NCI-H2227 (cell line): ENCODE results near the gene WDR74.
"Not testable (repeated sequence)": the region's sequence is repeated elsewhere in the genome, so short reads cannot be mapped to it uniquely, and the experiment has no call there.

Source experiments
- DNase-seq: peaks from one replicate; lab custom pipeline; 2025; ENCODE audit not compliant: unreplicated experiment; lab: John Stamatoyannopoulos, UW

Gene WDR74

DNA sequence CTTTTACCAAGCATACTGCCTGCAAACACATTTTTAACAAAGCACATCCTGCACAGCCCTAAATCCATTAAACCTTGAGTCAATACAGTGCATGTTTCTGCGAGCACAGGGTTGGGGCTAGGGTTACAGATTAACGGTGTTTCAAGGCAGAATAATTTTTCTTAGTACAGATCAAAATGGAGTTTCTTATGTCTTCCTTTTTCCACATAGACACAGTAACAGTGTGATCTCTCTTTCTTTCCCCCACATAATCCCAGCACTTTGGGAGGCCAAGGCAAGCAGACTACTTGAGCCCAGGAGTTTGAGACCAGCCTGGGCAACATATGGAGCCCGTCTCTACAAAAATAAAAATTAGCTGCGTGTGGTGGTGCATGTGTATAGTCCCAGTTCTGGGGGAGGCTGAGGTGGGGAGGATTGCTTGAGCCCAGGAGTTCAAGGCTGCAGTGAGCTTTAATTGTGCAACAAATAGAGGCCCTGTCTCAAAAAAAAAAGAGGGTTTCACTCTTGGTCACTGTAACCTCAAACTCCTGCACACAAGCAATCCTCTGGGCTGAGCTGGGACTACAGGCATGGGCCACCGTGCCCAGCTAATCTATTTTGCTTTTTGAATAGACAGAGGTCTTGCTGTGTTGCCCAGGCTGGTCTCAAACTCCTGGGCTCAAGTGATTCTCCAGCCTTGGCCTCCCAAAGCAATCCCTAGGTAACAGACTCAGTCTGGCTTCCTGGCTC lies 21.6 kb upstream of the WDR74 start:
- no peak for DNase-seq

DNA sequence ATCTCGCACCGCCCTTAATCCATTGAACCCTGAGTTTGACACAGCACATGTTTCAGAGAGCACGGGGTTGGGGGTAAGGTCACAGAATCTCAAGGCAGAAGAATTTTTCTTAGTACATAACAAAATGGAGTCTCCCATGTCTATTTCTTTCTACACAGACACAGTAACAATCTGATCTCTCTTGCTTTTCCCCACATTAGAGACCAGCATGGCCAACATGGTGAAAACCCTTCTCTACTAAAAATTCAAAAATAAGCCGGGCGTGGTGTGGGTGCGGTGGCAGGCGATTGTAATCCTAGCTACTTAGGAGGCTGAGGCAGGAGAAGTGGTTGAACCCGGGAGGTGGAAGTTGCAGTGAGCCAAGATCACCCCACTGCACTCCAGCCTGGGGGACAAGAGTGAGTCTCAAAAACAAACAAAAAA lies 19.9 kb upstream of the WDR74 start:
- DNase-seq: not testable (repeated sequence)

DNA sequence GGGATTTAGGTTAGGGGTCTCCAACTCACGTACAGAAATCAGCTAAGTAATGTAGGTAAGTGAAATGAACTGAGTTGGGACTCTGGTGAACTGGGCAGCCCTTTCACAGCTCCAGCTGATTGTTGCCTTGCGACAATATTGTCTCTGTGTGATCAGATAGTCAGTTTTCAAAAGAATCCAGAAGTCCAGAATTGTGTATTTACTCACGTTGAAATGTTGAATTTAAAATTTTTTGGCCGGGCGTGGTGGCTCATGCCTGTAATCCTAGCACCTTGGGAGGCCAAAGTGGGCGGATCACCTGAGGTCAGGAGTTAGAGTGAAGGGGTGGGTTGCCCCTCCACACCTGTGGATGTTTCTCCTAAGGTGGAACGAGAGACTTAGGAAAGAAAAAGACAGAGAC lies 18.8 kb upstream of the WDR74 start:
- DNase-seq: no peak

DNA sequence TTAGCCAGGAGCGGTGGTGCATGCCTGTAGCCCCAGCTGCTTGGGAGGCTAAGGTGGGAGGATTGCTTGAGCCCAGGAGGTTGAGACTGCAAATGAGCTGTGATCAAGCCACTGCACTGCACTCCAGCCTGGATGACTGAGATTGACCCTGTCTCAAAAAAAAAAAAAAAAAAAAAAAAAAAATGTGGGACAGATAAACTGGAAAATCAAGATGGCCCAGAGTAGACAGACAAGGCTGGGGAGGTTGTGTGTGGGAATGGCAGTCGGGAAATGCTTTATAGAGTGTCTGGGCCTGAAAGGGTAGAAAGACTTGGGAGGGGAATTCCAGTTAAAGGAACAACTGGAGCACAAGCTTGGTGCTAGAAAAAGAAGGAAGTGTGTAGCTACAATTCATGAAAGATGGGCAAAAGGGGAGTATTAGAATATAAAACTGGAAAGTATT lies 18.2 kb upstream of the WDR74 start:
- no peak for DNase-seq

DNA sequence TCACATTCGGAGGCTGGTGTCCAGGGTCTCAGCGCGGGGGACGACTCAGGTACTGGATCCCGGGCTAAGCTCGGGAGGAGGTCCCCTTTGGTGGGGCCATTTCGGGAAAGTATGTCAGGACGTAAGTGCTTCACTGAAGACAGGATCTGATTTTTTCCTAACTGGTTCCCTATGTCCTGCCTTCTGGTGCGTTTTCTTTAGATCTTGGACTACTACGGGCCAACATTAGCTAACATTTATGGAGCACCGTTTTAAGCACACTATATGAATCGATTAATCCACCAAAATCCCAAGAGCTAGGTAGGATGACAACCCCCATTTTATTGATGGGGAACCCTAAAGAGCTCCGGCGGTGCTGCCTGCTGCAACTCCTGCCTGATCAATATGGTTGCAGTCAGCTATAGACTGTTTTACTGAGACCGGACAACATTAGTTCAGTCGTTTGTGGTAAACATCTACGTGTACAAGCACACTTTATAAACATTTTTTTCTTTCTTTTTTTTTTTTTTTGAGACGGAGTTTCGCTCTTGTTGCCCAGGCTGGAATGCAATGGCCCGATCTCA lies 17.0 kb upstream of the WDR74 start:
- no peak for DNase-seq

DNA sequence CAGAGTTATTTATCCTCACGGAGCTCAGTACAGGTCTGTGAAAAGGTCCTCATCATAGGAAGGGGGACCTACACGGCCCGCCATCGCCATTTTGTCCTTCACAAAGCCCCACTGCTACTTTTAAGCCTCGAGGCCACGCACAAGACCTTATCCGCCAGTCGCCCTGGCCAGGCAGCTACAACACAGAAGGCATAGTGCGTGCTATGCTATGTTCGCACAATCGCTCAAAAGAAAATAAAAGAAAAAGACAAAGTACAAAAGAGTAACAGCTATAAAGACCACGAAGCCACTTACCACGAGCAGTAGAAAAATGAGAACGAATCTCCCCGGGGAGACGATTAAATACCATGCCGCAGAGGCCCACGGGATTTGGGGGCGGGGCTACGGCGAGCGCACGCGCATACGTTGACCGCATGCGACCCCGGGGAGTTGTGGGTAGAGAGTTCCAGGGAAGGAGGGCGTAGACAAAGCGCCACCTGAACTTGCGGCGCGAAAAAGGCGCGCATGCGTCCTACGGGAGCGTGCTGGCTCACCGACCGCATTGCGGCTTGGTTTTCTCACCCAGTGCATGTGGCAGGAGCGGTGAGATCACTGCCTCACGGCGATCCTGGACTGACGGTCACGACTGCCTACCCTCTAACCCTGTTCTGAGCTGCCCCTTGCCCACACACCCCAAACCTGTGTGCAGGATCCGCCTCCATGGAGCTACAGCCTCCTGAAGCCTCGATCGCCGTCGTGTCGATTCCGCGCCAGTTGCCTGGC lies 16.4 kb upstream of the WDR74 start:
- peak; percentile 99 for DNase-seq

DNA sequence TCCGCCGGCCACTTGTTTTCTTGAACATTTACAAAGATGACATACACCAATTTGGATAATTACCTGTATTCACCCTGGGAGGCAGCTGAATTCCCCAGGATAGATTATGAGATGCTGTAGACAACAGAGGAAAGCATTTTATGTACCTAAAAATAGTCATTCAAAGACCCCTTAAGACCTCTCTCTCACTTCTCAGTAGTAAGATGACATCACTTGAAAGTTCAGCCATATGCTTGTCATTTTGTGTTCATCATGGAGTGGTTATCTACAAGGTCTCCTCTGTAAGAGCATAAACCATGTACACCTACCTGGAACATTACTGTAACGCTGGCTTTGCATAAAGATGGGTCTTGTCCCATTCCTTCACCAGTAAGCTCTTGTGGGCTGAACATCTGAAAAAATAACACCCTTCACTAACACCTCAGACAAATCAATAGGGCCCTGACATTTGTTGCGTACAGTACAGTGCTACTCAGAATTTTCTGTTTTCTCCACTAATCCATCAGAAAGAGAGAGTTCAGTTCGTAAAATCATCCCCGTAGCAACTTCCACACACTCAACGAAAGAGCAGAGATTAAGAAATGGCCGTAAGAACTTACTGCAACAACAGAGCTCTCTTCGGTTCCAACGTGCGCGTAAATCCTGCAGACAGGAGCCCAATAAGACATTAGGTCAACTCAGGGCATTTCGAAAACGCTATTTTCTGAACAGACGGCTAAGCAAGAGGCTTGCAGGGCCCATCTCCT lies 15.6 kb upstream of the WDR74 start:
- no peak for DNase-seq

DNA sequence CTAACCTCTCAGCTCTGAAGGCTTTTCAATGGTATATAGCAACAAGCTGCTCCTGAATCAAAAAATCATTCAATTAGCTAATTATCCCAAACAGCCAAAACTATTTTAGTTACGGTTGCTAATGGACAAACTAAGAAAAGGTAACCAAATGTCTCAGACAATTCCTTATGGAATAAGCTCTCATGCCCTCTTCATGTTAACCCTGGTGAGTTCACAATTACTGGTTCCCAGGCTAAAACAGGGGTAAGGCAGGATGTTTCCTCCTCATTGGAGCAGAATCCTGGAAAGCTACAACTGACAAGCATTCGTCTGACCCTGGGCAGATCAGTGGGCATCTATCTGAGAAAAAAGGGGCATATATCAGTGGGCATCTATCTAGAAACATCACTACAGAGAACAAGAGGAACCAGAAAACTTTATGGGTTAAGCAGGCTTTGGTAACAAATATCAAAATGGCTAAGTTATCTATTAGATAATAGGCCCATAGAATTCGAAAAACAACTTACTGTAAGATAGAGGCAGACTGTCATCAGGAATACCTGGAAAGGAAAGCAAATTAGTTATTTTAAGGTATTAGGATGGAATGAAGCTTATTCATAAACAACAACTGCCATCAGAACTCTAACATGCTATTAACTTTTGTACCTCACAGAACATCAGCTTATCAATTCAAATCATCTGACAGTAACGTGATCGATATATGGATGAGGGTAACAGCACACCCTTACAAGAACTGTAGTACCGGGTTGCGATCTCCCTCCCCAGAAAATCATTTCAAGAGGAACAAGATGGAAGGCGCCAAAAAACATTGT lies 14.8 kb upstream of the WDR74 start:
- no peak for DNase-seq

DNA sequence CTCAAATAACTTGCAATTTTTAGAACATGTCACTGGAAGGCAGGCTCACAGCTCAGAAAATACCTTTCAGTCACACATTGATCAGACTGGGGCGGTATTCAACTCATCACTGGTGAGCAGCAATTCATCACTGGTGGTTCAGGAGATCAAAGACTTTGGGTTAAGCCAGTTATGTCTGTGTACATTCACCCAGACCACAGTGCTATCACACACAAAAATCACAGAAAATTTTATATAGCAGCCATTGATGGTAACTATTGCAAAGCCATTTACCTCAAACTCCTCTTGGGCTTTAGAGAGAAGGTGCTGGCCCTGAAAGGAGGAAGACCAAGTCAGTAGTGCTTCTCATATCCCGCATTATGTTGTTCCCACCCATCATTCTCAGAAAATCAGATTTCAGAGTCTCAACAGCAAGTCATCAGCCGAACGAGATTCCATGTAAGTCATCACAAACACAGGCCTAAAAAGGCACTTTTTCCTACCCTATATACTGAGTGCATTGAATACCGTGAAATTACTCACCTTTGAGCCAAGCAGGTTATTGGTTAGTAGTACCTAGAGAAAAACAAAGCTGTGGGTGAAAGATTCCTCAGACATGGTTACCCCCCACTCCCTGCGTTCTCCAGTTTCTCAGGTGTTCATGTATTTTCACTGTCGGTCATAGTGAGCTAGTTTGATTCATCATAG lies 14.0 kb upstream of the WDR74 start:
- no peak for DNase-seq

DNA sequence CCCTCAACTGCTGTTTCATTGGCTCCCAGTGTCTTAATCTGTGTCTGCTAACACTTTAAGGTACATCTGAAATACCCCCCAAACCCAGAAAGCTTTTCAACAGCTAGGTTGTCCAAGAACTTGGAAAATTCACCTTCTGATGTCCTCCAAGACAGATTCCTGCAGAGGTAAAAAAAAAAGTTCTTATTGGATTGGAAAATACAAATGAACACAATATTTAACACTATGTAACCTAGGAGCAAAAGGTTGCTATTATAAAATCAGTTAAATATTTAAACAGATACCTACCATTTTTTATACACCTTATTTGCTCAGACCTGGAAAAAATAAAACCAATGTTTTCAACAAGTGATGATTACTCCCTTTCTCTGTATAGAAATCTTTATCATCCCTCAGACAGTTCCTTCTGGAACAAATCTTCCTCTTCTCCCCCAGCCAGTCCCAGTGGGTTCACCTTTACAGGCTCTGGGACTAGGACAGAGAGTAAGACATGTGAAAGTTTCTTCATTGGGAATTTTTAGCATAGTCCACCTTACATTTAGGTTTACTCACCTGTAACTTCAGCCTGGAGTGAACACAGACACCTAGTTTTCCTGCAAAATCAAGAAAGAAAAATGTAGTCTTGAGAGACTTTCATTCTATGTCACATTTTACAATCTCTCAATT lies 13.3 kb upstream of the WDR74 start:
- DNase-seq: no peak

DNA sequence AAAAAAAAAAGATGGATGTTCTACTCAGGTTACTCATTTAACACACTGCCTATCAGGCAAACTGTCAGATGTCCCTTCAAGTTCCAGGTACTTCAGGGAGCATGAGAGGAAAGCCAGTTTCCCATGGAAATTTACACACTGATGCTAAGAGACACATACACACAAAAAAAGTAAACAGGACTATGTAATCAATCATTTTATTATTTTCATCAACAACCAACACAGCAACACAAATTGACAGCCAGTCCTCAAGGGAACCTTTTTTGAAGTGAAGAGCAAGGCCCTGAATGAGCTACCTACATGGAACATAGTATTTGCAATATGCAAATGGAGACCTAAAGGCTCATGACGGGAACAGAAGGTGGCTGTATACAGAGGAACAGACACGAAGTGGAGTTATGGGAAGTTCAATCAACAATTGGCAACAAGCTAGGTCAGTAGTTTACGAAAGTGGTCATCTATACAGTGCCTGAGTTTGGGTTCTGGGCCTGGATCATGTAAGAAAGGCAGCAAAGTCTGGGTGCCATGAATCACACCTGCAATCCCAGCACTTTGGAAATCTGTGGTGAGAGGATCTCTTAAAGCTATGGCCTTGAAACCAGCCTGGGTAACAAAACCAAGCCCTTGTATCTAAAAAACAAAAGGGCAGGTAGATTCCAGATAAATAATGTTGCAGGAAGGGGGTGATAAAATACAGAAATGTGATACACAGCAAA lies 12.6 kb upstream of the WDR74 start:
- DNase-seq: no peak

DNA sequence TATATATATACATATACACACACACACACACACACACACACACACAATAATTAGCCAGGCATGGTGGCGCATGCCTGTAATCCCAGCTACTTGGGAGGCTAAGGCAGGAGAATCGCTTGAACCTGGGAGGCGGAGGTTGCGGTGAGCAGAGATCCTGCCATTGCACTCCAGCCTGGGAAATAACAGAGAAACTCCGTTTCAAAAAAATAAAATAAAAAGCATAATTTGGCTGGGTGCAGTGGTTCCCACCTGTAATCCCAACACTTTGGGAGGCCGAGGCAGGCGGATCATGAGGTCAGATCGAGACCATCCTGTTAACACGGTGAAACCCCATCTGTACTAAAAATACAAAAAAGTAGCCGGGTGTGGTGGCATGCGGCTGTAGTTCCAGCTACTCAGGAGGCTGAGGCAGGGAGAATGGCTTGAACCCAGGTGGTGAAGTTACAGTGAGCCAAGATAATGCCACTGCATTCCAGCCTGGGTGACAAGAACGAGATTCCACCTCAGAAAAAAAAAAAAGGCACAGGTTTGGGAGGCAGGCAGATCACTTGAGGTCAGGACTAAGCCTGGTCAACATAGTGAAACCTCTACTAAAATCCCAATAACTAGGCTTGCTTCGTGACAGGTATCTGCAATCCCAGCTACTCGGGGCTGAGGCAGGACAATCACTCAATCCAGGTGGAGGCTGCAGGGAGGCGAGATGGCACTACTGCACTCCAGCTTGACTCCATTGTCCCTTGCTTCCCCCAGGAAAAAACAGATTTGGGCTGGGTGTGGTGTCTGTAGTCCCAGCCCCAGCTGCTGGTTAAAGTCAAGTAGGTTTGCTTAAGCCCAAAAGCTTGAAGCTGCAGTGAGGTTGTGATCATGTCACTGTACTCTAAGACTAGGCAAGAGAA lies 11.8 kb upstream of the WDR74 start:
- no peak for DNase-seq

DNA sequence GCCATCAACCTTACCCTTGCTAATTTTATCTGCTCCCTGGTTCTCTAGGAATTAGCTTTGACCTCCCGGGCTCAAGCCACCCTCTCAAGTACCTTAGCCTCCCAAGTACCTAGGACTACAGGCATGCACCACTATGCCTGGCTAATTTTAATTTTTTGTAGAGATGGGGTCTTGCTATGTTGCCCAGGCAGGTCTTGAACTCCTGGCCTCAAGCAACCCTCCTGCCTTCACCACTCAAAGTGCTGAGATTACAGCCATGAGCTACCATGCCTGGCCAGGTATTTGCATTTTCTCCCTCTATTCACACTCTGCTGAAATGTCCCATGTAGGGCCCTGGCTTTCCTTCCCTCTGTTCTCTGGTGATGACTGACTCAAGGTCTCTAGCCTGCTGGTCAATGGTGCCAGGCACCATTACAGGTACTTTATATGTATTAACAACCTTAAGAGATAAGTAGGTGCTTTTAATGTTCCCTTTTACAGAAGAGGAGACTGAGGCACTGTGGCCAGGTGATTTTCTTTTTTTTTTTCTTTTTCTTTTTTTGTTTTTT lies 8.5 kb upstream of the WDR74 start:
- DNase-seq: no peak

DNA sequence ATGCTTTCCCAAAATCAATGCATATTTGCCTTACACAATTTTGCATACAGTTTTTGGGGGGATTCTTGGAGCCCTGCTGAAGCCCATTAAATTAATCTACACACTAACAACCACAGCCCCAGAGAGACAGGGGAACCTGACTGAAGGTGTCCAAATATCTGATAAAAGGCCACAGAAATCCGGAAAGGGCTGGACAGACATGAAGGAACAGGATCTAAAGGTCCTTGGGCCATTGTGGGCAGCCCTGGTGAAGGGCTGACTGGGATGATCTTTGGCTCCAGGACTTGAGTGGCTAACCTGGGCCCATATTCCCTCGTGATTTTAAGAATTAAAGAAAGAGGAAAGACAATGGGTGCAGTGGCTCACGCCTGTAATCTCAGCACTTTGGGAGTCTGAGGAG lies 6.8 kb upstream of the WDR74 start:
- DNase-seq: no peak

DNA sequence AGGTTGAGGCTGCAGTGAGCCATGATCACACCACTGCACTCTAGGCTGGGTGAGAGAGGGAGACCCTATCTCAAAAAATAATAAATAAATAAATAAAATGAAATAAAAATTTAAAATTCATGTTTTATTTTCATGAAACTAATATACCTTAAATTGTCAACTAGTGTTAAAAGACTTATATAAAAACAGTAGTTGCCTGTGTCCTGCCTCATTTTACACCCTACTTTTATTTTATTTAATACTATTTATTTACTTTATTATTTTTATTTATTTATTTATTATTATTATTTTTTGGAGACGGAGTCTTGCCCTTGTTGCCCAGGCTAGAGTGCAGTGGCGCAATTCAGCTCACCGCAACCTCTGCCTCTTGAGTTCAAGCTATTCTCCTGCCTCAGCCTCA lies 4.8 kb upstream of the WDR74 start:
- no peak for DNase-seq

DNA sequence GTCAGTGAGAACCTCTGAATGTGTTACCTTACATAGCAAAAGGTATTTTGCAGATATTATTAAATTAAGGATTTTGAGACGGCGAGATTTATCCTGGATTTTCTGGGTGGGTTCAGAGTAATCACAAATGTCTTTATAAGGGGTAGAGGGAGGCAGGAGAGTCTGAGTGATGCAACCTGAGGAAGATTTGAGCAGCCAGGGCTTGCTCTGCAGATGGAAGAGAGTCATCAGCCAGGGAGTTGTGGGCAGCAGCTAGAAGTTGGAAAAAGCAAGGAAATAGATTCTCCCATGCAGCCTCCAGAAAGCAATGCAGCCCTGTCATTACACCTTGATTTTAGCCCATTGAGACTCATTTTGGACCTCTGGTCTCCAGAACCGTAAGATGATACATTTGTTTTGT lies 4.1 kb upstream of the WDR74 start:
- no peak for DNase-seq

DNA sequence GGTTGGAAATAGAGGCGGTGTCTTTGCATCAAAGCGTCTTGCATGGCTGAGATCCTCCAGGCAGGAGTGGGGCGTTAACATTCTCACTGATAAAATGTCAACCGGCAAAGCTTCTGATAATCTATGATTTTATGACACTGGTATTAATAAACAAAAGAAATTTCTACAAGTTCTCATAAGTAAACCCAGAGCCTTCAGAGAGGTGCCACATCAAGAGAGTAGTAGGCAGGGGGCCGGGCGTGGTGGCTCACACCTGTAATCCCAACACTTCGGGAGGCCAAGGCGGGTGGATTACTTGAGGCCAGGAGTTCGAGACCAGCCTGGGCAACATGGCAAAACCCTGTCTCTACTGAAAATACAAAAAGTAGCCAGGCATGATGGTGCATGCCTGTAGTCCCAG lies 3.5 kb upstream of the WDR74 start:
- DNase-seq: not testable (repeated sequence)
